C4-2B (cell line): ENCODE measurements around the gene MYMK.

Source experiments
- H3K27ac ChIP-seq: fragments of 450-650 bp; 2 replicates; pipeline ENCODE4 v1.5.1; 2017
- ZFX ChIP-seq: fragments of 450-650 bp; IDR thresholded peaks from 2 replicates; pipeline ENCODE4 v1.6.1; 2017
- TF ChIP-seq, protein P1 (sequence below): fragments of 450-650 bp; conservative IDR thresholded peaks from 2 replicates; pipeline ENCODE4 v1.5.1; 2017; ENCODE audit warnings: mild to moderate bottlenecking

MYMK gene

DNA sequence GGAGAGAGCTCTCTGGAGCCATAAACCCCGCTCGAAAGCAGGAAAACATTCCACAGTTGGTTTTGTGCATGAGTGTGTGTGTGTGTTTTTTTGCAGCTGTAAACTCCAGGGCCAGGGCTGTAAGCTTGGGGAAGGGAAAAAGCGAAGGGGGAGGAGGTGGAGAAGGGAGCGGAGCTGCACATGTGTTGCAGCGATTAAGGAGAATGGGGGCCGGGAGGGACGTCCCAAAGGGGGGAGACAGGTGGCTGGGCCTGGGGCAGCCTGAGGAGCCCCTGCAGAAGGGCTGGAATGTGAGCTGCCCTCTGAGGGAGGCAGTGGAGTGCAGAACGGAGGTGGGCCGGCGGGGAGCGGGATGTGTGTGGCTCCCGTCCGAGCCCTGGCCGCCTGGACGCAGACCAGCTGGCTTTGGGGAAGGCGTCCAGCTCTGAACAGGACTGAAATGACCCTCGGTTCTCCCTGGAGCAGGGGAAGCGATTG is 2.7 kb upstream of the MYMK start:
- H3K27ac ChIP-seq = no peak overlapping the region
- TF ChIP-seq ZFX = no peak
- TF ChIP-seq, protein P1, sequence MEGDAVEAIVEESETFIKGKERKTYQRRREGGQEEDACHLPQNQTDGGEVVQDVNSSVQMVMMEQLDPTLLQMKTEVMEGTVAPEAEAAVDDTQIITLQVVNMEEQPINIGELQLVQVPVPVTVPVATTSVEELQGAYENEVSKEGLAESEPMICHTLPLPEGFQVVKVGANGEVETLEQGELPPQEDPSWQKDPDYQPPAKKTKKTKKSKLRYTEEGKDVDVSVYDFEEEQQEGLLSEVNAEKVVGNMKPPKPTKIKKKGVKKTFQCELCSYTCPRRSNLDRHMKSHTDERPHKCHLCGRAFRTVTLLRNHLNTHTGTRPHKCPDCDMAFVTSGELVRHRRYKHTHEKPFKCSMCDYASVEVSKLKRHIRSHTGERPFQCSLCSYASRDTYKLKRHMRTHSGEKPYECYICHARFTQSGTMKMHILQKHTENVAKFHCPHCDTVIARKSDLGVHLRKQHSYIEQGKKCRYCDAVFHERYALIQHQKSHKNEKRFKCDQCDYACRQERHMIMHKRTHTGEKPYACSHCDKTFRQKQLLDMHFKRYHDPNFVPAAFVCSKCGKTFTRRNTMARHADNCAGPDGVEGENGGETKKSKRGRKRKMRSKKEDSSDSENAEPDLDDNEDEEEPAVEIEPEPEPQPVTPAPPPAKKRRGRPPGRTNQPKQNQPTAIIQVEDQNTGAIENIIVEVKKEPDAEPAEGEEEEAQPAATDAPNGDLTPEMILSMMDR = no peak

DNA sequence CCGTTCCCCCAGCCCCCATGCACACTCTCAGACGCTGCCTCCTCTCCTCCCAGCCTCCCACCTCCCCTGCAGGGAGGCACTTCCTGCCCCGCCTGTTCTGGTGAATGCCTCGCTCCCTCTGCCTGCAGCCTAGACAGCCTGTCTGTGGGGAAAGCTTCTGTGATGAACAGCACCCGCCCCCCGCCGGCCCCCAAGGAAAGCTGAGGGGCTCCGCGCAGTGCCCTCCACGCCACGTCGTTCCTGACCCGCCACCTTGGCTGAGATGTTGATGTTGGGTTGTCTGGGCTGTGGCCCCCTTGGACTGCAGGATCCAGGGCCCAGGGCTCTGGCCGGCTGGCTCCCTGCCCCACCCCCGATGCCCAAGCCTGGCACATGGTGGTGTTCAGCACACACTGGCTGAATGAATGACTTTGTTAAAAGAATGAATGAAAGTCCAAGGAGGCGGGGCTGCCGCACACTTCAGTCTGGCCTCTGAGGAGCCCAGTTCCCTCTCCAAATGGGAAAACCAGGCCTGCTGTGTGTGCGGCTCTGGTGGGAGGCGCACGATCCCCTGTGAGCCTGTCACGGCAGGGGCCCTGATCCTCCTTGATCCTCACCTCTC is 2.1 kb upstream of the MYMK start:
- TF ChIP-seq, protein P1 = no peak
- TF ChIP-seq ZFX = no peak

DNA sequence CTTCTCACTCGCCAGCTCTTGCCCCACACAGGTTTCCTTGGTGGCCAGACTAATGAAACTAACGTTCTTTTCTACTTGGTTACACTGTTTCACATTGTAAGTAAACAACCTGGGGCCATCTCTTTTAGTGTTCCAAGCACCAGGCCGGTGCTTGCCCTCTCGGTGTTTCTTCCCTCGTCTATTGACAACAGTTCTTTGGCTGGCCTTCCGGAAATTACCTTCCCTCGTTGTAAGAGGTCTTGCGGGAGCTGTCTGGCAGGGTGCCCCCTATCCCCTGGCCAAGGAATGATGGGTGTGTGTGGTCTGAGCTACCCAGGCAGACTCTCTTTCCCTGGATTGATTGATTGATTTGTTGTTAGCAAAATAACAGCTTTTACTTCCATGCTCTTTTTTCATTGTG is 918 bp upstream of the MYMK start:
- H3K27ac ChIP-seq = no peak overlapping the region
- TF ChIP-seq ZFX = no peak
- TF ChIP-seq, protein P1 = no peak

More for the DNA sequence above, 2.1 kb upstream of the MYMK start:
- no peak overlapping the region for H3K27ac ChIP-seq

DNA sequence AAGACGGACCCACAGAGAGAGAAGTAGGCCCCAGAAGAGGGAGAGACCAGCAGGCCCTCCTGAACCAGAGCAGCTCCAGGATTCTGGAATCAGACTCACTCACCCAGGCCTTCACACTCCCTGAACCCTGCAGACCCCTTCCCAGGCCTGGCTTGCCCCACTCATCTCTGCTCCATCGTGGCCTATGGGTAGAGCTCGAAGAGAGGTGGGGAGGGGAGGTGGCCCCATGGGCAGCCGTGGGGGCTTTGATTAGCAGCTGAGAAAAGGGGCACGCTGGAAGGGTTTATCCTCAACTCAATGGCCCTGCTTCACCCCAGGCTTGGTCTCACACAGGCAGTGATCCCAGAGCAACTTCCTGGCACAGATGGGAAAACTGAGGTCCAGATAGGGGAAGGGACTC is 613 bp downstream of the MYMK start:
- no peak for TF ChIP-seq ZFX
- TF ChIP-seq, protein P1 = no peak

DNA sequence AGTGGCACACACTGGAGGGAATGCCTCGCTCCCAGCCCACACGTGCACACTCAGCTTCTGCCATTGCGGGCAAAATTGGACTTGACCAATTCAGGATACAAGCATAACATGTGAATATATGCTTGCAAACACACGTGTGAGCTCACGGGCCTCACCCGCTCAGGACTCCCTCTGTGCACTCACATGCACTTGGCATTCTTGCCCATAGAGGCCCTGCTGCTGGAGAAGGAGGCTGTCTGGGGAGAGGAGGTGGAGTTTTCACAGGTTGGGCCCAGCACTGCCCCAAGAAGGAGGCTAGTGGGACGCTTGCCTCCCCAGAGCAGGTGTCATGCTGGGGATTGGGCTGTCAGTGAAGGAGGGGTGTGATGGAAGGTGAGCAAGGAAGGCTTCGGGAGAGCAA is 1.7 kb downstream of the MYMK start:
- no peak for TF ChIP-seq ZFX
- TF ChIP-seq, protein P1 = no peak
- H3K27ac ChIP-seq = no peak overlapping the region

More for the DNA sequence above, 613 bp downstream of the MYMK start:
- no peak overlapping the region for H3K27ac ChIP-seq

DNA sequence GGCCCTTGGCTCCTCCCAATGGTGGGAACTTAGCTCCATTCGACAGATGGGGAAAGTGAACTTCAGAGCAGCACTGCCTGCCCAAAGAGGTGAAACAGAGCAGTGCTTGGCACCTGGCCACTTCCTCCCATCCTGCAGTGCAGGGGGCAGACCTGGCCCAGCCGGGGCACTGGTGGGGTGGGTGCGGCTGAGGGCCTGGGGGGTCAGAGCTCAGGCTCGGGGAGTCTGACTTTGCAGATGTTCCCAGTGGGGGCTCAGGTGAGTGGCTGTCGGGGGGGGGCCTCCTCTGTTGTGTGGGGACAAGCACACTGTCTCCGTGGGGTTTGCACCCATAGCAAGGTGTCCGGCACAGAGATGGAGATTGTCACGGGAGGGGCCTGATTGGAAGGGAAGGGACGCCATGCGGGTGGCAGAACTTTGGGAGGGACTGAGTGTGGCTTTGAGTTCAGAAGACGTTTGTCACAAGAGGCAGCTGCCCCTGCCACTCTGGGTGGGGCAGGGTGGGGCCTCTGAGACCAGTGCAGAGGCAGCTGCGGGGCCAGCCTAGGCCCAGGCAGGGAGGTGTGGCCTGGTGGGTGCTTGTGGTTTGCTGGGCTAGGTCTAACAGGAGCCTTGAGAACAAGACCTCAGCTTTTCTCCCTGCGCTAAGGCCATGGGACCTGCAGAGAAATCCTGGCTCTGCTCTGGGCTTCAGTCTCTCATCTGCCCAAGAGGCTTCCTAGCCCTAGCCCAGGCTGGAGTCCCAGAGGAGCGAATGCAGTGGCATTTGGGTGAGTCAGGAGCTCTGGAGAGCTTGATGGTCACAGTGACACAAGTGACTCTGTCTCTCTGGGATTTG is 2.5 kb downstream of the MYMK start:
- H3K27ac ChIP-seq = no peak overlapping the region
- TF ChIP-seq, protein P1 = no peak
- TF ChIP-seq ZFX = no peak
